Spleen (tissue), 11 donors: Measurements from ENCODE around the gene PRPF8. TPM values are rescaled to one million over a fixed set of nuclear protein-coding genes. Genes with fewer than 3 reads are reported as not detected.

ENCODE experiments used
- DNase-seq: peaks from one replicate; pipeline ENCODE4 v3.0.0-alpha.2; 2020
- H3K27ac ChIP-seq, 8 donors: fragments of 200-600 bp; sonication (generic) in 7 of 8; 1 replicate in 4 of 8; 2 replicates in 4 of 8; pipeline versions ENCODE4 v1.5.0 to v1.8.0; 2016 to 2021; ENCODE audit warnings: inconsistent platforms in 4 of 8, mild to moderate bottlenecking in 4 of 8, moderate library complexity in 1 of 8
- H3K27me3 ChIP-seq, 7 donors: fragments of 200-600 bp; sonication (generic) in 6 of 7; replicated peaks in 1 of 7; 1 replicate in 4 of 7; 2 replicates in 3 of 7; pipeline versions ENCODE4 v1.5.0 to v1.8.0; 2016 to 2021; ENCODE audit warnings: inconsistent platforms in 3 of 7, mild to moderate bottlenecking in 1 of 7
- H3K36me3 ChIP-seq, 6 donors: fragments of 200-600 bp; sonication (generic) in 5 of 6; 1 replicate in 4 of 6; 2 replicates in 2 of 6; pipeline versions ENCODE4 v1.5.0 to v1.8.0; 2016 to 2021; ENCODE audit warnings: inconsistent platforms in 2 of 6
- H3K4me1 ChIP-seq, 6 donors: fragments of 200-600 bp; sonication (generic) in 5 of 6; 1 replicate in 3 of 6; 2 replicates in 3 of 6; pipeline versions ENCODE4 v1.5.0 to v1.8.0; 2016 to 2021; ENCODE audit warnings: inconsistent platforms in 3 of 6
- H3K4me3 ChIP-seq, 8 donors: fragments of 200-600 bp; sonication (generic) in 7 of 8; 1 replicate in 4 of 8; 2 replicates in 4 of 8; pipeline versions ENCODE4 v1.5.0 to v1.8.0; 2016 to 2021; ENCODE audit warnings: inconsistent platforms in 4 of 8, mild to moderate bottlenecking in 4 of 8, moderate library complexity in 2 of 8
- H3K9me3 ChIP-seq, 8 donors: fragments of 200-600 bp; sonication (generic) in 7 of 8; 1 replicate in 4 of 8; 2 replicates in 4 of 8; pipeline versions ENCODE4 v1.5.0 to v1.8.0; 2016 to 2021; ENCODE audit warnings: inconsistent platforms in 4 of 8
- CTCF ChIP-seq, 11 experiments: fragments of 200-600 bp in 7 of 11; fragments of 450-650 bp in 4 of 11; sonication (generic) in 4 of 11; IDR thresholded peaks in 8 of 11; conservative IDR thresholded peaks in 3 of 11; 1 replicate in 7 of 11; 2 replicates in 4 of 11; pipeline versions ENCODE4 v1.4.0 to v1.8.0; 2016 to 2021; ENCODE audit warnings: antibody characterized with exemption in 11 of 11, inconsistent platforms in 4 of 11, mild to moderate bottlenecking in 1 of 11
- POLR2A ChIP-seq, 3 donors: fragments of 450-650 bp; IDR thresholded peaks; one replicate each; pipeline ENCODE4 v1.5.1; 2017; ENCODE audit warnings: antibody characterized with exemption in 3 of 3, mild to moderate bottlenecking in 1 of 3
- POLR2AphosphoS5 ChIP-seq, 3 donors: sonication (generic); formaldehyde crosslinking; IDR thresholded peaks; one replicate each; pipeline ENCODE4 v1.5.1; 2017; ENCODE audit warnings: antibody characterized with exemption in 3 of 3
- WGBS, 5 donors: extraction: QIAGEN DNeasy Blood & Tissue Kit in 3 of 5; methylation state at CpG; one replicate each; pipeline versions ENCODE4 v1.1.5 to v1.1.7; 2013 to 2018; 5-methylcytosine and 5-hydroxymethylcytosine counted together
- intact Hi-C: fragments of 100-400 bp; cut with DNase I; formaldehyde crosslinking; loops from one replicate; pipeline ENCODE4 v1.15.0; 2023; ENCODE audit warnings: low total_unique reads
- polyA plus RNA-seq, 3 donors: library from polyadenylated mRNA; stranded (reverse); fragments of 200-250 nt; gene quantifications; one replicate each; pipeline ENCODE4 v1.2.1, GENCODE V29; 2013
- small RNA-seq, 4 donors: library from RNA; depleted of rRNA; stranded (forward); fragments of <200 nt; gene quantifications; one replicate each; pipeline ENCODE3, GENCODE V24; 2016
- total RNA-seq, 7 donors: library from RNA; depleted of rRNA in 3 of 7; stranded (reverse); fragments of >200 nt in 3 of 7; fragmentation: NEBNext Ultra II Directional in 4 of 7; extraction: Animal tissue kit (Norgen Biotek cat#: 25700) in 4 of 7; gene quantifications; one replicate each; pipeline versions ENCODE4 v1.1.0 to v1.2.1, GENCODE V29; 2016 to 2021
- donor health status: healthy with polysubstance abuse.
- donor health status: DM: no; HTN: no; CAD: no; lungs with moderate emphysema.
- donor health status: DM: no; HTN: no; CAD: no.
- donor health status: Bipolar disorder and iron deficiency.
- donor health status: healthy.
- donor health status: DM: no; HTN: no; CAD: no.
- donor health status: DM: yes; HTN: yes; CAD: no.

Gene PRPF8
- total and polyA plus RNA-seq, 10 donors = 67.2 to 320 (median 239) TPM

DNA sequence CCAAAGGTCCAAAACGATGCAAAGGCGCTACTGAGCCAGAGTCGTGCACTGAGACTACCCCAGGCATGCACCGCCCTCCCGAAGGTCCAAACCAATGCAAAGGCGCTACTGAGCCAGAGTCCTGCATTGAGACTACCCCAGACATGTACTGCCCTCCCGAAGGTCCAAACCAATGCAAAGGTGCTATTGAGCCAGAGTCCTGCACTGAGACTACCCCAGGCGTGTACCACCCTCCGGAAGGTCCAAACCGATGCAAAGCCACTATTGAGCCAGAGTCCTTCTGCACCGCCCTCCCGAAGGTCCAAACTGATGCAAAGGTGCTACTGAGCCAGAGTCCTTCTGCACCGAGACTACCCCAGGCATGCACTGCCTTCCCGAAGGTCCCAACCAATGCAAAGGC, 83.1 kb downstream of the PRPF8 start:
- no peaks in the 10 kb centered on the region for H3K27me3 ChIP-seq
- DNase-seq = no peak
- H3K36me3 ChIP-seq = peaks cover 0 to 70% (median 0%) of the 10 kb centered on the region in 6 donors
- no peak overlapping the region for H3K27ac ChIP-seq
- TF ChIP-seq POLR2A (IDR thresholded peaks at IDR 0.05) = no peak
- no peak for TF ChIP-seq POLR2AphosphoS5 (IDR thresholded peaks at IDR 0.05)
- TF ChIP-seq CTCF (IDR thresholded peaks at IDR 0.05 in 8 of 11, conservative IDR thresholded peaks at IDR 0.05 in 3 of 11) = no peak
- no peak overlapping the region for H3K4me3 ChIP-seq
- intact Hi-C loops = no loop called here
- peaks cover 0 to 7% (median 2%) of the 10 kb centered on the region in 8 donors for H3K9me3 ChIP-seq
- H3K4me1 ChIP-seq = peaks cover 5 to 37% (median 14%) of the 10 kb centered on the region in 6 donors
- 97 to 100% (median 97%) methylated on average over 10 to 14 of the region's 14 CpGs for WGBS, 5 donors

Small RNA genes within 50 kb of the gene (small RNA-seq; reads per million reads assigned to genes)
- 0 reads per million in 4 donors for gene RN7SL105P

Other genes starting within 250 kb of the PRPF8 start
- gene CRK, start 228.6 kb downstream of the PRPF8 start, total RNA-seq = 10 to 100 TPM; 39.3 to 54.6 (median 48.2) TPM
- 10 to 100 TPM; 11.7 to 20.7 (median 12.0) TPM for gene CRK, start 228.6 kb downstream of the PRPF8 start, polyA plus RNA-seq
- gene MYO1C, start 192.2 kb downstream of the PRPF8 start, total RNA-seq = 100 to 1,000 TPM in 2 of 7 donors, 10 to 100 TPM in 5; 49.2 to 135 (median 81.6) TPM
- 10 to 100 TPM; 14.6 to 21.6 (median 14.6) TPM for gene MYO1C, start 192.2 kb downstream of the PRPF8 start, polyA plus RNA-seq
- gene INPP5K, start 168.3 kb downstream of the PRPF8 start, total RNA-seq = 100 to 1,000 TPM in 1 of 7 donors, 10 to 100 TPM in 6; 43.1 to 107 (median 55.2) TPM
- 10 to 100 TPM; 22.3 to 35.8 (median 23.4) TPM for gene INPP5K, start 168.3 kb downstream of the PRPF8 start, polyA plus RNA-seq
- gene PITPNA, start 122.1 kb downstream of the PRPF8 start, total RNA-seq = 10 to 100 TPM; 47.3 to 88.0 (median 68.9) TPM
- 10 to 100 TPM; 17.0 to 29.6 (median 17.1) TPM for gene PITPNA, start 122.1 kb downstream of the PRPF8 start, polyA plus RNA-seq
- gene SLC43A2, start 56.0 kb downstream of the PRPF8 start, total RNA-seq = 10 to 100 TPM; 51.1 to 84.6 (median 67.3) TPM
- gene SLC43A2, start 56.0 kb downstream of the PRPF8 start, polyA plus RNA-seq = 10 to 100 TPM; 12.6 to 26.8 (median 14.9) TPM
- 100 to 1,000 TPM in 2 of 7 donors, 10 to 100 TPM in 5; 55.5 to 112 (median 66.5) TPM for gene SCARF1, start 39.1 kb downstream of the PRPF8 start, total RNA-seq
- gene SCARF1, start 39.1 kb downstream of the PRPF8 start, polyA plus RNA-seq = 10 to 100 TPM in 2 of 3 donors, 1 to 10 TPM in 1; 5.1 to 31.2 (median 13.6) TPM
- 10 to 100 TPM; 15.8 to 43.9 (median 28.9) TPM for gene RILP, start 35.0 kb downstream of the PRPF8 start, total RNA-seq
- gene RILP, start 35.0 kb downstream of the PRPF8 start, polyA plus RNA-seq = 10 to 100 TPM; 14.7 to 25.6 (median 17.4) TPM
- 1 to 10 TPM; 1.7 to 5.4 (median 3.1) TPM for gene TLCD2, start 25.5 kb upstream of the PRPF8 start, total RNA-seq
- gene TLCD2, start 25.5 kb upstream of the PRPF8 start, polyA plus RNA-seq = under 1 TPM; 0.26 to 0.67 (median 0.28) TPM
- 10 to 100 TPM; 38.2 to 74.7 (median 54.7) TPM for gene WDR81, start 39.8 kb upstream of the PRPF8 start, total RNA-seq
- 10 to 100 TPM; 16.2 to 41.3 (median 29.3) TPM for gene WDR81, start 39.8 kb upstream of the PRPF8 start, polyA plus RNA-seq
- 1 to 10 TPM; 1.6 to 7.9 (median 5.0) TPM for gene SERPINF2, start 58.0 kb upstream of the PRPF8 start, total RNA-seq
- 1 to 10 TPM; 3.5 to 7.0 (median 4.9) TPM for gene SERPINF2, start 58.0 kb upstream of the PRPF8 start, polyA plus RNA-seq
- gene SERPINF1, start 77.2 kb upstream of the PRPF8 start, total RNA-seq = 100 to 1,000 TPM in 5 of 7 donors, 10 to 100 TPM in 2; 79.8 to 361 (median 192) TPM
- 100 to 1,000 TPM in 1 of 3 donors, 10 to 100 TPM in 2; 53.5 to 132 (median 99.5) TPM for gene SERPINF1, start 77.2 kb upstream of the PRPF8 start, polyA plus RNA-seq
- 10 to 100 TPM; 17.2 to 28.1 (median 23.8) TPM for gene SMYD4, start 145.0 kb upstream of the PRPF8 start, total RNA-seq
- 1 to 10 TPM; 3.8 to 6.1 (median 4.7) TPM for gene SMYD4, start 145.0 kb upstream of the PRPF8 start, polyA plus RNA-seq
- 100 to 1,000 TPM in 1 of 7 donors, 10 to 100 TPM in 6; 25.2 to 101 (median 76.1) TPM for gene RPA1, start 145.1 kb upstream of the PRPF8 start, total RNA-seq
- 10 to 100 TPM; 20.7 to 29.5 (median 24.2) TPM for gene RPA1, start 145.1 kb upstream of the PRPF8 start, polyA plus RNA-seq